ENCODE results near the gene VPS37B.

The VPS37B gene

GRCh38 chr12:122895704-122896636 lies at the start of gene VPS37B (continued):
- TF ChIP-seq ZBTB11 (tag by site-specific recombination; conservative IDR thresholded peaks at IDR 0.05; ENCODE audit: low read depth), result peak; percentile 52; the same call in 1 of the 2 replicates
- TF ChIP-seq KLF8 (tag by site-specific recombination; IDR thresholded peaks at IDR 0.05), result peak; percentile 89; the same call in 1 of the 2 replicates
- peak; percentile 25; the same call in 1 of the 2 replicates for TF ChIP-seq ZNF843 (tag by site-specific recombination; IDR thresholded peaks at IDR 0.05)
- 0 out of 2 replicates have a peak, but pooled peaks have one; percentile 29 for TF ChIP-seq ZNF184 (tag by site-specific recombination; IDR thresholded peaks at IDR 0.05)
- peak; percentile 13; the same call in 1 of the 2 replicates for TF ChIP-seq ZSCAN16 (tag by site-specific recombination; IDR thresholded peaks at IDR 0.05)
- TF ChIP-seq ZNF146 (tag by site-specific recombination; IDR thresholded peaks at IDR 0.05), result no peak
- TF ChIP-seq ZNF223 (tag by site-specific recombination; IDR thresholded peaks at IDR 0.05), result 0 out of 2 replicates have a peak, but pooled peaks have one; percentile 16
- no peak for TF ChIP-seq GLI4 (tag by site-specific recombination; IDR thresholded peaks at IDR 0.05)
- 0 out of 2 replicates have a peak, but pooled peaks have one; percentile 33 for TF ChIP-seq ZNF366 (tag by site-specific recombination; conservative IDR thresholded peaks at IDR 0.05)
- no peak for TF ChIP-seq ZNF214 (tag by site-specific recombination; IDR thresholded peaks at IDR 0.05; ENCODE audit: borderline replicate concordance)
- no peak for TF ChIP-seq ZNF645 (tag by site-specific recombination; IDR thresholded peaks at IDR 0.05)
- TF ChIP-seq ZBTB10 (tag by site-specific recombination; IDR thresholded peaks at IDR 0.05), result peak; percentile 92
- TF ChIP-seq GLIS1 (tag by site-specific recombination; IDR thresholded peaks at IDR 0.05), result peak; percentile 93
- 0 out of 2 replicates have a peak, but pooled peaks have one; percentile 41 for TF ChIP-seq ZNF513 (tag by site-specific recombination; IDR thresholded peaks at IDR 0.05)
- peak; percentile 75 for TF ChIP-seq ZNF518A (tag by site-specific recombination; conservative IDR thresholded peaks at IDR 0.05; ENCODE audit: low read depth)
- no peak for TF ChIP-seq ZNF548 (tag by site-specific recombination; IDR thresholded peaks at IDR 0.05)
- no peak for TF ChIP-seq ZNF473 (tag by site-specific recombination; IDR thresholded peaks at IDR 0.05)
- TF ChIP-seq SCRT1 (tag by site-specific recombination; IDR thresholded peaks at IDR 0.05; ENCODE audit: borderline replicate concordance), result no peak
- TF ChIP-seq ZNF530 (tag by site-specific recombination; IDR thresholded peaks at IDR 0.05; ENCODE audit: low read depth), result no peak
- TF ChIP-seq ZNF704 (tag by site-specific recombination; IDR thresholded peaks at IDR 0.05), result no peak

Data from HEK293 (cell line).